OCI-LY7 (cell line): ENCODE results near the gene FAM163B. TPM values are rescaled to one million over a fixed set of nuclear protein-coding genes. Genes with fewer than 3 reads are reported as not detected.

Source experiments
- BruUV-seq: library from RNA; stranded (reverse); fragments of 400-500 nt; replicated peaks from 2 replicates; lab custom pipeline; 2021; lab: Mats Ljungman, UMichigan
- CTCF ChIA-PET: fragments of 300-600 bp; sonication (Branson Sonifier 250); formaldehyde crosslinking; loops from one replicate; lab custom pipeline; 2022; ENCODE audit warnings: antibody characterized with exemption; ENCODE audit not compliant: unreplicated experiment; lab: Charles Lee
- POLR2A ChIA-PET: fragments of 300-600 bp; sonication (Branson Sonifier 250); formaldehyde crosslinking; loops from one replicate; lab custom pipeline; 2022; ENCODE audit warnings: antibody characterized with exemption; lab: Charles Lee
- DNase-seq: peaks from one replicate; pipeline ENCODE4 v3.0.0-alpha.2; 2015; ENCODE audit warnings: low spot score
- H2AFZ ChIP-seq: fragments of 200-600 bp; sonication (generic), shearing (Covaris generic); 2 replicates; pipeline ENCODE4 v1.6.1; 2014; ENCODE audit warnings: mild to moderate bottlenecking, antibody characterized with exemption, low read length, moderate library complexity
- H3K27ac ChIP-seq: fragments of 200-600 bp; sonication (generic); 2 replicates; pipeline ENCODE4 v1.5.1; 2014; ENCODE audit warnings: mixed run types, low read depth, mild to moderate bottlenecking, moderate library complexity, low read length, inconsistent platforms; ENCODE audit not compliant: poor library complexity, severe bottlenecking
- H3K36me3 ChIP-seq: fragments of 200-600 bp; sonication (generic); 2 replicates; pipeline ENCODE4 v1.6.1; 2014; ENCODE audit warnings: mild to moderate bottlenecking, antibody characterized with exemption, low read length, moderate library complexity, mixed read lengths; ENCODE audit not compliant: insufficient read depth
- H3K4me1 ChIP-seq: fragments of 200-600 bp; sonication (generic); 2 replicates; pipeline ENCODE4 v1.5.1; 2014; ENCODE audit warnings: mild to moderate bottlenecking, low read length; ENCODE audit not compliant: insufficient read depth, poor library complexity, severe bottlenecking
- H3K4me2 ChIP-seq: fragments of 200-600 bp; sonication (generic); 2 replicates; pipeline ENCODE4 v1.6.1; 2014; ENCODE audit warnings: mild to moderate bottlenecking, low read length
- H3K4me3 ChIP-seq: fragments of 200-600 bp; sonication (generic); 2 replicates; pipeline ENCODE4 v1.5.1; 2014; ENCODE audit warnings: mild to moderate bottlenecking, low read depth, low read length; ENCODE audit not compliant: poor library complexity, severe bottlenecking
- H3K79me2 ChIP-seq: fragments of 200-600 bp; sonication (generic); 2 replicates; pipeline ENCODE4 v1.6.1; 2016; ENCODE audit warnings: low read depth, mild to moderate bottlenecking, low read length, moderate library complexity, mixed read lengths; ENCODE audit not compliant: insufficient read depth
- H3K9me2 ChIP-seq: fragments of 200-600 bp; sonication (generic); 2 replicates; pipeline ENCODE4 v1.6.1; 2016; ENCODE audit warnings: mild to moderate bottlenecking, low read length, mixed read lengths; ENCODE audit not compliant: insufficient read depth
- H3K9me3 ChIP-seq: fragments of 200-600 bp; sonication (generic); 2 replicates; pipeline ENCODE4 v1.6.1; 2014; ENCODE audit warnings: mild to moderate bottlenecking, mixed run types, low read length, mixed read lengths
- H4K20me1 ChIP-seq: fragments of 200-600 bp; sonication (generic); 2 replicates; pipeline ENCODE4 v1.6.1; 2014; ENCODE audit warnings: mild to moderate bottlenecking, antibody characterized with exemption, low read length, moderate library complexity, mixed read lengths; ENCODE audit not compliant: insufficient read depth
- CTCF ChIP-seq: fragments of 200-600 bp; sonication (generic); conservative IDR thresholded peaks from 2 replicates; pipeline ENCODE4 v1.5.1; 2014; ENCODE audit warnings: mild to moderate bottlenecking, antibody characterized with exemption, low read length, moderate library complexity, mixed read lengths
- EZH2phosphoT487 ChIP-seq: fragments of 200-600 bp; sonication (generic); IDR thresholded peaks from 2 replicates; pipeline ENCODE4 v1.6.1; 2018; ENCODE audit warnings: low read depth, borderline replicate concordance, mild to moderate bottlenecking, mixed run types, antibody characterized with exemption, low read length, moderate library complexity, mixed read lengths
- intact Hi-C: fragments of 100-400 bp; cut with micrococcal nuclease; formaldehyde crosslinking; loops from one replicate; pipeline ENCODE4 v1.10.0; 2022; ENCODE audit not compliant: unreplicated experiment
- total RNA-seq, 2 experiments: library from RNA; depleted of rRNA in 1 of 2; stranded (reverse); fragments of >200 nt in 1 of 2; shearing (Covaris generic) in 1 of 2; gene quantifications; 2 replicates each; pipeline ENCODE4 v1.2.3, GENCODE V29; 2014 to 2022

FAM163B gene
- total RNA-seq, 2 experiments from 2014 or later: 2.6 to 7.8 TPM

- BruUV-seq: no TSS peak
- H3K4me2 ChIP-seq: peak overlapping the region; percentile 73
- H3K36me3 ChIP-seq: no peaks in the 10 kb centered on the region
- no peaks in the 10 kb centered on the region for H3K79me2 ChIP-seq
- peak overlapping the region; percentile 57 for H3K4me3 ChIP-seq
- peak overlapping the region; percentile 94 for H3K27ac ChIP-seq
- peak; percentile 65 for DNase-seq
- CTCF ChIA-PET: interaction anchor here (0.5 to 1.0 kb wide), 2 partner anchors 117 to 150 kb away, joined by 3 to 4 read pairs; no protein-coding TSS in a partner anchor
- H3K4me1 ChIP-seq: peaks cover 66% of the 10 kb centered on the region
- H4K20me1 ChIP-seq: no peaks in the 10 kb centered on the region
- intact Hi-C loops: loop anchor here (5.0 kb wide), 1 partner anchor 53 kb away; the partner anchor contains the start of gene ADAMTSL2
- no peak overlapping the region for H2AFZ ChIP-seq
- no peaks in the 10 kb centered on the region for H3K9me2 ChIP-seq
- POLR2A ChIA-PET: no interaction called here
- peaks cover 5% of the 10 kb centered on the region; the same call in 1 of the 2 replicates for H3K9me3 ChIP-seq
- TF ChIP-seq CTCF (no peak), EZH2phosphoT487 (no peak)
These were observed 23.5 kb downstream of the FAM163B start for GRCh38 chr9:133585481-133586351.

DNA sequence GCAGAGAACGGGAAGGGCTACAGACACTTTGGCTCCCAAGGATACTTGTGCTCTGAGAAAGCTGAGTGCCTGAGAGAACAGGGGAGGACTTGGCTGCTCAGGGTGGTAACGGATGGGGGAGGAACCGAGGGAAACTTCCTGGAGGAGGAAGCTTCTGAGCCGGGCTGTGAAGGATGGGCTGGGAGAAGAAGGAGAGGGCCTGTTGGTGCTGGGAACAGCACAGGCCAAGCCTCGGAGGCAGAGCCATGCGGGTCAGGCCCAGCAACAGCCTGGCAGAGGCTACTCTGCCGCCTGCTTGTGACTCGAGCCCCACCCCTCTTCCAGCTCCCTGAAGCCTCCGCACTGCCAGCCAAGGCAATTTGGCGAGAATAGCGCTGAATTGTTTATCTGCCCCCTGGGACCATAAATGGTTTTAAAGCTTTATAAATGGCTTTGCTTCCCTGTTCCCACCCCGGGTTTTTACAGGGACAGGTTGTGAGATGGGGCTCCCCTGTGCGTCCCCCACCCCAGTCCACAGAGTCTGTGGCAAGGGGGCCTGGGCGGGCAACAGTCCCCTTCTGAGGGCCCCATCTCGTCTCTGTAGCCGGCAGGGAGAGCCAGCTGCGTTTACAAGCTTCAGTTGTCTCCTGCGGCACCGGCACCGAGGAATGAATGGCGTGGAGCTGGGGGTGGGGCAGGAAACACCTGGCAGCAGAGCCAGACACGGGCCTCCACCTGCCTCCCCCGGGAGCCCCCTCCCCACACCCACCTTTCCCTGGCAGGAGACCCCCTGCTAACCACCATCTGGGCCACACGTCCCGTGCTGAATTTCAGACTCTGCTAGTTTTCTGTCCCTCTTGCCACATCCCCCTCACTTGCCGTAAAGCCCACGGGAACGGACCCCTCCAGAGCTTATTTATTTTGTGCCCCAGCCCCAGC lies 24.4 kb downstream of the FAM163B start:
- no peaks in the 10 kb centered on the region for H3K9me2 ChIP-seq

More for the DNA sequence above, 24.4 kb downstream of the FAM163B start:
- Histone ChIP-seq H3K4me2 (peak overlapping the region; percentile 73), H3K36me3 (no peaks in the 10 kb centered on the region), H3K4me1 (peaks cover 74% of the 10 kb centered on the region), H4K20me1 (no peaks in the 10 kb centered on the region), H3K27ac (peak overlapping the region; percentile 94), H2AFZ (peak overlapping the region; percentile 4; the same call in 1 of the 2 replicates), H3K4me3 (peak overlapping the region; percentile 57), H3K79me2 (no peaks in the 10 kb centered on the region), H3K9me3 (peaks cover 5% of the 10 kb centered on the region; the same call in 1 of the 2 replicates)
- CTCF ChIA-PET: interaction anchor here (0.5 kb wide), 1 partner anchor 151 kb away, joined by 4 read pairs; no protein-coding TSS in a partner anchor
- POLR2A ChIA-PET: interaction anchor here (0.6 to 1.0 kb wide), 2 partner anchors 25 to 118 kb away, joined by 3 to 4 read pairs; no protein-coding TSS in a partner anchor
- intact Hi-C loops: loop anchor here (1.0 to 5.0 kb wide), 2 partner anchors 53 to 118 kb away; partner anchors contain the start of gene ADAMTSL2
- peak; percentile 86 for DNase-seq
- TF ChIP-seq CTCF (0 out of 2 replicates have a peak, but pooled peaks have one; percentile 21), EZH2phosphoT487 (no peak)
- no TSS peak for BruUV-seq
